ENCODE measurements around the gene CFAP99.

- TF ChIP-seq YY1 (IDR thresholded peaks at IDR 0.05; ENCODE audit: insufficient read depth, insufficient read length) (no peak), ZNF274 (IDR thresholded peaks at IDR 0.05; ENCODE audit: low read depth, low read length) (no peak)
These were observed 29.1 kb upstream of the CFAP99 start for GRCh38 chr4:2389691-2390090.

Data from NT2/D1 (cell line).